ENCODE measurements around the gene WDR48. TPM values are rescaled to one million over a fixed set of nuclear protein-coding genes. Genes with fewer than 3 reads are reported as not detected.

The WDR48 gene
- total and polyA plus RNA-seq, 2 experiments from 2014 or later = 27.2 to 54.3 TPM

DNA sequence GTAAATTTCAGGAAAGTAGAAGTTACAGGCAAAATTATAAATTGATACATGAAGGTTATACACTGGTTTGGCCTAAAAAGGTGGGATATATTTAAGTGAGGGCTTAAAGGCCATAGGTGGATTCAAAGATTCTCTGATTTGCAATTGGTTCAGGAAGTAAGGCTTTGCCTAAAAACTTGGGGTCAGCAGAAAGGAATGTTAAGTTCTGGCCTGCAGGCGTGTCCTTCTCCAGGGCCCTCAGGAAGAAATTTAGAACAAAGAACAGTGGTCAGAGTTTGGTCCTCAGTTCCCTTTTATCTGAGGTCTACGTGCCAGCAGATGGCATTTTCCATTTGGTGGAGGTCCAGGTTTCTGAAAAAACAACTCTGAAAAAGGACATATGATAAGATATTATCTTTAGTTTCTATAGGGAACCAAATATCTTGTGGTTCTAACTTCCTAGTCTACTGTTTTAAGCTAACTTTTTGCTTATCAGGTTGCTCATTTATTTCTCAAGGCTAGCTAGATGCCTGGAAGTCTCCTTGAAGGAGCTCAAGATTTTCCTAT is 40.6 kb upstream of the WDR48 start:
- Mint-ChIP-seq H3K9me3 (no peaks in the 10 kb centered on the region), H3K36me3 (ENCODE audit: low read depth) (no peaks in the 10 kb centered on the region), H3K4me3 (no peak overlapping the region), H3K4me1 (peaks cover 12% of the 10 kb centered on the region), H3K27me3 (ENCODE audit: insufficient read depth, low read depth, poor library complexity) (peaks cover 2% of the 10 kb centered on the region), H3K27ac (no peak overlapping the region)
- ATAC-seq (no peak), DNase-seq (ENCODE audit: low spot score) (no peak)
- Histone ChIP-seq H4K20me1 (replicated peaks; ENCODE audit: insufficient read depth) (no peaks in the 10 kb centered on the region), H3F3A (replicated peaks; ENCODE audit: low read depth) (no peaks in the 10 kb centered on the region), H3K36me3 (ENCODE audit: insufficient read depth) (no peaks in the 10 kb centered on the region), H3K79me2 (replicated peaks; ENCODE audit: insufficient read depth) (no peaks in the 10 kb centered on the region), H3K4me1 (ENCODE audit: insufficient read depth) (0 out of 2 replicates have a peak, but pooled peaks cover 3% of the 10 kb centered on the region), H2AFZ (peak overlapping the region; percentile 18; the same call in 1 of the 2 replicates), H3K4me3 (no peak overlapping the region), H3K27ac (ENCODE audit: low read depth) (no peak overlapping the region), H3K9me2 (ENCODE audit: insufficient read depth) (peaks cover 8% of the 10 kb centered on the region), H3K27me3 (ENCODE audit: insufficient read depth) (no peaks in the 10 kb centered on the region), H3K4me2 (no peak overlapping the region)
- TF ChIP-seq, protein P1, sequence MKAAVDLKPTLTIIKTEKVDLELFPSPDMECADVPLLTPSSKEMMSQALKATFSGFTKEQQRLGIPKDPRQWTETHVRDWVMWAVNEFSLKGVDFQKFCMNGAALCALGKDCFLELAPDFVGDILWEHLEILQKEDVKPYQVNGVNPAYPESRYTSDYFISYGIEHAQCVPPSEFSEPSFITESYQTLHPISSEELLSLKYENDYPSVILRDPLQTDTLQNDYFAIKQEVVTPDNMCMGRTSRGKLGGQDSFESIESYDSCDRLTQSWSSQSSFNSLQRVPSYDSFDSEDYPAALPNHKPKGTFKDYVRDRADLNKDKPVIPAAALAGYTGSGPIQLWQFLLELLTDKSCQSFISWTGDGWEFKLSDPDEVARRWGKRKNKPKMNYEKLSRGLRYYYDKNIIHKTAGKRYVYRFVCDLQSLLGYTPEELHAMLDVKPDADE (IDR thresholded peaks at IDR 0.05) = no peak
- TF ChIP-seq, protein P2, sequence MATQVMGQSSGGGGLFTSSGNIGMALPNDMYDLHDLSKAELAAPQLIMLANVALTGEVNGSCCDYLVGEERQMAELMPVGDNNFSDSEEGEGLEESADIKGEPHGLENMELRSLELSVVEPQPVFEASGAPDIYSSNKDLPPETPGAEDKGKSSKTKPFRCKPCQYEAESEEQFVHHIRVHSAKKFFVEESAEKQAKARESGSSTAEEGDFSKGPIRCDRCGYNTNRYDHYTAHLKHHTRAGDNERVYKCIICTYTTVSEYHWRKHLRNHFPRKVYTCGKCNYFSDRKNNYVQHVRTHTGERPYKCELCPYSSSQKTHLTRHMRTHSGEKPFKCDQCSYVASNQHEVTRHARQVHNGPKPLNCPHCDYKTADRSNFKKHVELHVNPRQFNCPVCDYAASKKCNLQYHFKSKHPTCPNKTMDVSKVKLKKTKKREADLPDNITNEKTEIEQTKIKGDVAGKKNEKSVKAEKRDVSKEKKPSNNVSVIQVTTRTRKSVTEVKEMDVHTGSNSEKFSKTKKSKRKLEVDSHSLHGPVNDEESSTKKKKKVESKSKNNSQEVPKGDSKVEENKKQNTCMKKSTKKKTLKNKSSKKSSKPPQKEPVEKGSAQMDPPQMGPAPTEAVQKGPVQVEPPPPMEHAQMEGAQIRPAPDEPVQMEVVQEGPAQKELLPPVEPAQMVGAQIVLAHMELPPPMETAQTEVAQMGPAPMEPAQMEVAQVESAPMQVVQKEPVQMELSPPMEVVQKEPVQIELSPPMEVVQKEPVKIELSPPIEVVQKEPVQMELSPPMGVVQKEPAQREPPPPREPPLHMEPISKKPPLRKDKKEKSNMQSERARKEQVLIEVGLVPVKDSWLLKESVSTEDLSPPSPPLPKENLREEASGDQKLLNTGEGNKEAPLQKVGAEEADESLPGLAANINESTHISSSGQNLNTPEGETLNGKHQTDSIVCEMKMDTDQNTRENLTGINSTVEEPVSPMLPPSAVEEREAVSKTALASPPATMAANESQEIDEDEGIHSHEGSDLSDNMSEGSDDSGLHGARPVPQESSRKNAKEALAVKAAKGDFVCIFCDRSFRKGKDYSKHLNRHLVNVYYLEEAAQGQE (IDR thresholded peaks at IDR 0.05; ENCODE audit: unreplicated experiment) = no peak
- TF ChIP-seq, protein P3, sequence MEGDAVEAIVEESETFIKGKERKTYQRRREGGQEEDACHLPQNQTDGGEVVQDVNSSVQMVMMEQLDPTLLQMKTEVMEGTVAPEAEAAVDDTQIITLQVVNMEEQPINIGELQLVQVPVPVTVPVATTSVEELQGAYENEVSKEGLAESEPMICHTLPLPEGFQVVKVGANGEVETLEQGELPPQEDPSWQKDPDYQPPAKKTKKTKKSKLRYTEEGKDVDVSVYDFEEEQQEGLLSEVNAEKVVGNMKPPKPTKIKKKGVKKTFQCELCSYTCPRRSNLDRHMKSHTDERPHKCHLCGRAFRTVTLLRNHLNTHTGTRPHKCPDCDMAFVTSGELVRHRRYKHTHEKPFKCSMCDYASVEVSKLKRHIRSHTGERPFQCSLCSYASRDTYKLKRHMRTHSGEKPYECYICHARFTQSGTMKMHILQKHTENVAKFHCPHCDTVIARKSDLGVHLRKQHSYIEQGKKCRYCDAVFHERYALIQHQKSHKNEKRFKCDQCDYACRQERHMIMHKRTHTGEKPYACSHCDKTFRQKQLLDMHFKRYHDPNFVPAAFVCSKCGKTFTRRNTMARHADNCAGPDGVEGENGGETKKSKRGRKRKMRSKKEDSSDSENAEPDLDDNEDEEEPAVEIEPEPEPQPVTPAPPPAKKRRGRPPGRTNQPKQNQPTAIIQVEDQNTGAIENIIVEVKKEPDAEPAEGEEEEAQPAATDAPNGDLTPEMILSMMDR (conservative IDR thresholded peaks at IDR 0.05; ENCODE audit: low read depth in 2 of 2) = no peak
- TF ChIP-seq POLR2AphosphoS5 (IDR thresholded peaks at IDR 0.05; ENCODE audit: low read depth) (no peak), ZNF331 (CRISPR knock-in tag; IDR thresholded peaks at IDR 0.05; ENCODE audit: low read depth) (no peak), EZH2 (IDR thresholded peaks at IDR 0.05; ENCODE audit: low read depth, unreplicated experiment) (no peak), CREB1 (CRISPR knock-in tag; IDR thresholded peaks at IDR 0.05; ENCODE audit: low read depth) (no peak)

DNA sequence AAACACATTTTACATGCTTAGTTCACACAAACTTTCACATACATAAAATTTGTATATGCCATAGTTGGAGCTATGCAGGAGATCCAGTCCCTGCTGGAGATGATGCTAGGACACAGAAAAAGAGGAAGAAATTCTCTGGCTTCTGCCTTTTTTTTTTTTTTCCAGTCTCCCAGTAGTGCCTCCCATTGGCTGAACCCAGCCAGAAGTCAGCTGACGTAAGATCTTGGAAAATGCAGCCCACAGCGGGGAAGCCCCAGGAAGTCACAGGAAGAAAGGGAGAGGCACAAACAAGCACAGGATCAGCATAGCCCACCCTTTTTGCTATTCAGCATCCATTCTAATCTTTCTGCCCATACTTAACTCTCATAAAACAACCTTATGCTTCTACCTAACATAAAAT is 38.5 kb upstream of the WDR48 start:
- ATAC-seq = peak; percentile 93
- H2AFZ ChIP-seq = peak overlapping the region; percentile 48; the same call in 1 of the 2 replicates

More for the DNA sequence above, 38.5 kb upstream of the WDR48 start:
- H3K9me3 Mint-ChIP-seq = no peaks in the 10 kb centered on the region
- TF ChIP-seq, protein P4, sequence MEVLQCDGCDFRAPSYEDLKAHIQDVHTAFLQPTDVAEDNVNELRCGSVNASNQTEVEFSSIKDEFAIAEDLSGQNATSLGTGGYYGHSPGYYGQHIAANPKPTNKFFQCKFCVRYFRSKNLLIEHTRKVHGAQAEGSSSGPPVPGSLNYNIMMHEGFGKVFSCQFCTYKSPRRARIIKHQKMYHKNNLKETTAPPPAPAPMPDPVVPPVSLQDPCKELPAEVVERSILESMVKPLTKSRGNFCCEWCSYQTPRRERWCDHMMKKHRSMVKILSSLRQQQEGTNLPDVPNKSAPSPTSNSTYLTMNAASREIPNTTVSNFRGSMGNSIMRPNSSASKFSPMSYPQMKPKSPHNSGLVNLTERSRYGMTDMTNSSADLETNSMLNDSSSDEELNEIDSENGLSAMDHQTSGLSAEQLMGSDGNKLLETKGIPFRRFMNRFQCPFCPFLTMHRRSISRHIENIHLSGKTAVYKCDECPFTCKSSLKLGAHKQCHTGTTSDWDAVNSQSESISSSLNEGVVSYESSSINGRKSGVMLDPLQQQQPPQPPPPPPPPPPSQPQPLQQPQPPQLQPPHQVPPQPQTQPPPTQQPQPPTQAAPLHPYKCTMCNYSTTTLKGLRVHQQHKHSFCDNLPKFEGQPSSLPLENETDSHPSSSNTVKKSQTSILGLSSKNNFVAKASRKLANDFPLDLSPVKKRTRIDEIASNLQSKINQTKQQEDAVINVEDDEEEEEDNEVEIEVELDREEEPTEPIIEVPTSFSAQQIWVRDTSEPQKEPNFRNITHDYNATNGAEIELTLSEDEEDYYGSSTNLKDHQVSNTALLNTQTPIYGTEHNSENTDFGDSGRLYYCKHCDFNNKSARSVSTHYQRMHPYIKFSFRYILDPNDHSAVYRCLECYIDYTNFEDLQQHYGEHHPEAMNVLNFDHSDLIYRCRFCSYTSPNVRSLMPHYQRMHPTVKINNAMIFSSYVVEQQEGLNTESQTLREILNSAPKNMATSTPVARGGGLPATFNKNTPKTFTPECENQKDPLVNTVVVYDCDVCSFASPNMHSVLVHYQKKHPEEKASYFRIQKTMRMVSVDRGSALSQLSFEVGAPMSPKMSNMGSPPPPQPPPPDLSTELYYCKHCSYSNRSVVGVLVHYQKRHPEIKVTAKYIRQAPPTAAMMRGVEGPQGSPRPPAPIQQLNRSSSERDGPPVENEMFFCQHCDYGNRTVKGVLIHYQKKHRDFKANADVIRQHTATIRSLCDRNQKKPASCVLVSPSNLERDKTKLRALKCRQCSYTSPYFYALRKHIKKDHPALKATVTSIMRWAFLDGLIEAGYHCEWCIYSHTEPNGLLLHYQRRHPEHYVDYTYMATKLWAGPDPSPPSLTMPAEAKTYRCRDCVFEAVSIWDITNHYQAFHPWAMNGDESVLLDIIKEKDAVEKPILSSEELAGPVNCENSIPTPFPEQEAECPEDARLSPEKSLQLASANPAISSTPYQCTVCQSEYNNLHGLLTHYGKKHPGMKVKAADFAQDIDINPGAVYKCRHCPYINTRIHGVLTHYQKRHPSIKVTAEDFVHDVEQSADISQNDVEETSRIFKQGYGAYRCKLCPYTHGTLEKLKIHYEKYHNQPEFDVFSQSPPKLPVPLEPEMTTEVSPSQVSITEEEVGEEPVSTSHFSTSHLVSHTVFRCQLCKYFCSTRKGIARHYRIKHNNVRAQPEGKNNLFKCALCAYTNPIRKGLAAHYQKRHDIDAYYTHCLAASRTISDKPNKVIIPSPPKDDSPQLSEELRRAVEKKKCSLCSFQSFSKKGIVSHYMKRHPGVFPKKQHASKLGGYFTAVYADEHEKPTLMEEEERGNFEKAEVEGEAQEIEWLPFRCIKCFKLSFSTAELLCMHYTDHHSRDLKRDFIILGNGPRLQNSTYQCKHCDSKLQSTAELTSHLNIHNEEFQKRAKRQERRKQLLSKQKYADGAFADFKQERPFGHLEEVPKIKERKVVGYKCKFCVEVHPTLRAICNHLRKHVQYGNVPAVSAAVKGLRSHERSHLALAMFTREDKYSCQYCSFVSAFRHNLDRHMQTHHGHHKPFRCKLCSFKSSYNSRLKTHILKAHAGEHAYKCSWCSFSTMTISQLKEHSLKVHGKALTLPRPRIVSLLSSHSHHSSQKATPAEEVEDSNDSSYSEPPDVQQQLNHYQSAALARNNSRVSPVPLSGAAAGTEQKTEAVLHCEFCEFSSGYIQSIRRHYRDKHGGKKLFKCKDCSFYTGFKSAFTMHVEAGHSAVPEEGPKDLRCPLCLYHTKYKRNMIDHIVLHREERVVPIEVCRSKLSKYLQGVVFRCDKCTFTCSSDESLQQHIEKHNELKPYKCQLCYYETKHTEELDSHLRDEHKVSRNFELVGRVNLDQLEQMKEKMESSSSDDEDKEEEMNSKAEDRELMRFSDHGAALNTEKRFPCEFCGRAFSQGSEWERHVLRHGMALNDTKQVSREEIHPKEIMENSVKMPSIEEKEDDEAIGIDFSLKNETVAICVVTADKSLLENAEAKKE (CRISPR knock-in tag; IDR thresholded peaks at IDR 0.05) = no peak
- peak; percentile 33; the same call in 1 of the 2 replicates for TF ChIP-seq CREB1 (CRISPR knock-in tag; IDR thresholded peaks at IDR 0.05; ENCODE audit: low read depth)
- H3K9me2 ChIP-seq (ENCODE audit: insufficient read depth) = peaks cover 8% of the 10 kb centered on the region
- no peaks in the 10 kb centered on the region for H3F3A ChIP-seq (replicated peaks; ENCODE audit: low read depth)
- no peak overlapping the region for H3K4me3 ChIP-seq
- H4K20me1 ChIP-seq (replicated peaks; ENCODE audit: insufficient read depth) = no peaks in the 10 kb centered on the region
- DNase-seq (ENCODE audit: low spot score) = peak; percentile 72
- no peak overlapping the region for H3K4me2 ChIP-seq
- no peaks in the 10 kb centered on the region for H3K79me2 ChIP-seq (replicated peaks; ENCODE audit: insufficient read depth)
- H3K36me3 ChIP-seq (ENCODE audit: insufficient read depth) = no peaks in the 10 kb centered on the region
- no peaks in the 10 kb centered on the region for H3K27me3 ChIP-seq (ENCODE audit: insufficient read depth)
- 0 out of 2 replicates have a peak, but pooled peaks cover 3% of the 10 kb centered on the region for H3K4me1 ChIP-seq (ENCODE audit: insufficient read depth)
- H3K4me1 Mint-ChIP-seq = peaks cover 12% of the 10 kb centered on the region
- peaks cover 3% of the 10 kb centered on the region for H3K27me3 Mint-ChIP-seq (ENCODE audit: insufficient read depth, low read depth, poor library complexity)
- peak overlapping the region; percentile 10; the same call in 1 of the 2 replicates for H3K27ac Mint-ChIP-seq
- no peak overlapping the region for H3K27ac ChIP-seq (ENCODE audit: low read depth)
- H3K36me3 Mint-ChIP-seq (ENCODE audit: low read depth) = no peaks in the 10 kb centered on the region
- H3K4me3 Mint-ChIP-seq = no peak overlapping the region

All from GM23338 (cell line).